ENCODE measurements around the gene TOMT.

GRCh38 chr11:72085621-72086351, 19.9 kb upstream of the TOMT start:
- TF ChIP-seq CTCF (IDR thresholded peaks at IDR 0.05) (no peak), TCF7L2 (IDR thresholded peaks at IDR 0.05; ENCODE audit: low read depth, low read length) (no peak), POLR2AphosphoS5 (IDR thresholded peaks at IDR 0.05; ENCODE audit: low read depth, low read length) (no peak), REST (IDR thresholded peaks at IDR 0.05; ENCODE audit: insufficient read depth in 1 of 2, low read depth in 2 of 2, low read length in 1 of 2) (no peak)
